CD14-positive monocyte (primary cell): ENCODE results near the gene ARHGEF10L. TPM values are rescaled to one million over a fixed set of nuclear protein-coding genes. Genes with fewer than 3 reads are reported as not detected.

Experiments used
- DNase-seq, 3 donors: peaks; one replicate each; pipeline ENCODE4 v3.0.0-alpha.2; 2011 to 2022
- H2AFZ ChIP-seq: 2 replicates; pipeline ENCODE4 v1.6.0; 2012; ENCODE audit warnings: mild to moderate bottlenecking, low read depth, low read length, inconsistent platforms; ENCODE audit not compliant: insufficient read depth, poor library complexity, severe bottlenecking
- H3K27ac ChIP-seq, 2 donors: 1 replicate in 1 of 2; 2 replicates in 1 of 2; pipeline ENCODE4 v1.5.1; 2012 to 2013; ENCODE audit warnings: low read length in 2 of 2, control low read depth in 1 of 2, inconsistent platforms in 1 of 2, low read depth in 1 of 2, mild to moderate bottlenecking in 1 of 2
- H3K27me3 ChIP-seq, 2 donors: one replicate each; pipeline versions ENCODE4 v1.6.0 to v1.6.1; 2011 to 2013; ENCODE audit warnings: low read length in 2 of 2; ENCODE audit not compliant: control insufficient read depth in 2 of 2, insufficient read depth in 2 of 2
- H3K36me3 ChIP-seq, 2 donors: replicated peaks in 1 of 2; 1 replicate in 1 of 2; 2 replicates in 1 of 2; pipeline versions ENCODE4 v1.5.1 to v1.6.1; 2012 to 2013; ENCODE audit warnings: low read length in 2 of 2, control low read depth in 1 of 2, inconsistent platforms in 1 of 2, mild to moderate bottlenecking in 1 of 2; ENCODE audit not compliant: insufficient read depth in 2 of 2, control insufficient read depth in 1 of 2
- H3K4me1 ChIP-seq, 2 donors: 1 replicate in 1 of 2; 2 replicates in 1 of 2; pipeline versions ENCODE4 v1.5.1 to v1.6.1; 2012 to 2013; ENCODE audit warnings: low read length in 2 of 2, control low read depth in 1 of 2, inconsistent platforms in 1 of 2, mild to moderate bottlenecking in 1 of 2, moderate library complexity in 1 of 2; ENCODE audit not compliant: insufficient read depth in 2 of 2, control insufficient read depth in 1 of 2
- H3K4me2 ChIP-seq: replicated peaks from 2 replicates; pipeline ENCODE3; 2012; ENCODE audit warnings: low read length, moderate library complexity, mild to moderate bottlenecking; ENCODE audit not compliant: poor library complexity, severe bottlenecking; ENCODE audit errors: extremely low read depth
- H3K4me3 ChIP-seq, 3 experiments: fragments of 200-600 bp in 1 of 3; sonication (generic) in 1 of 3; replicated peaks in 1 of 3; 1 replicate in 2 of 3; 2 replicates in 1 of 3; pipeline ENCODE4 v1.5.1; 2011 to 2013; ENCODE audit warnings: low read length in 3 of 3, mild to moderate bottlenecking in 3 of 3, control low read depth in 2 of 3, low read depth in 2 of 3, inconsistent platforms in 1 of 3, moderate library complexity in 1 of 3
- H3K79me2 ChIP-seq: 2 replicates; pipeline ENCODE4 v1.6.0; 2012; ENCODE audit warnings: mild to moderate bottlenecking, control low read depth, inconsistent platforms, low read length, moderate library complexity; ENCODE audit not compliant: insufficient read depth
- H3K9ac ChIP-seq: 2 replicates; pipeline ENCODE4 v1.6.0; 2017; ENCODE audit warnings: low read length, mild to moderate bottlenecking; ENCODE audit not compliant: insufficient read depth, poor library complexity, severe bottlenecking
- H3K9me3 ChIP-seq, 2 donors: replicated peaks in 1 of 2; 1 replicate in 1 of 2; 2 replicates in 1 of 2; pipeline versions ENCODE4 v1.5.1 to v1.6.1; 2012 to 2013; ENCODE audit warnings: low read length in 2 of 2, control low read depth in 1 of 2; ENCODE audit not compliant: control insufficient read depth in 1 of 2, insufficient read depth in 1 of 2
- H4K20me1 ChIP-seq: 2 replicates; pipeline ENCODE4 v1.6.0; 2012; ENCODE audit warnings: mild to moderate bottlenecking, low read length, control low read depth, moderate library complexity; ENCODE audit not compliant: insufficient read depth
- H3K27ac Mint-ChIP-seq, 7 donors: one replicate each; pipeline ENCODE4 v1.8.0; 2020; ENCODE audit warnings: mild to moderate bottlenecking in 7 of 7, mixed read lengths in 7 of 7, moderate library complexity in 6 of 7, inconsistent platforms in 2 of 7
- H3K27me3 Mint-ChIP-seq, 3 donors: one replicate each; pipeline ENCODE4 v1.8.0; 2021 to 2022; ENCODE audit warnings: low read depth in 3 of 3, mild to moderate bottlenecking in 3 of 3, mixed read lengths in 3 of 3, moderate library complexity in 3 of 3, inconsistent platforms in 1 of 3
- H3K36me3 Mint-ChIP-seq, 2 donors: one replicate each; pipeline ENCODE4 v1.8.0; 2020; ENCODE audit warnings: mixed read lengths in 2 of 2, inconsistent platforms in 1 of 2, mild to moderate bottlenecking in 1 of 2
- H3K4me1 Mint-ChIP-seq: one replicate; pipeline ENCODE4 v1.8.0; 2020; ENCODE audit warnings: mild to moderate bottlenecking, mixed read lengths
- H3K4me3 Mint-ChIP-seq, 2 donors: one replicate each; pipeline ENCODE4 v1.8.0; 2020; ENCODE audit warnings: mild to moderate bottlenecking in 2 of 2, mixed read lengths in 2 of 2, moderate library complexity in 1 of 2
- H3K9me3 Mint-ChIP-seq, 7 donors: one replicate each; pipeline ENCODE4 v1.8.0; 2020 to 2022; ENCODE audit warnings: mixed read lengths in 7 of 7, mild to moderate bottlenecking in 6 of 7, moderate library complexity in 6 of 7, inconsistent platforms in 2 of 7
- CTCF ChIP-seq: fragments of 200-600 bp; IDR thresholded peaks from one replicate; pipeline ENCODE4 v1.8.0; 2022; ENCODE audit warnings: antibody characterized with exemption, mild to moderate bottlenecking
- WGBS: methylation state at CpG from one replicate; pipeline ENCODE4 v1.1.5; 2013; ENCODE audit warnings: missing lambda C conversion rate; ENCODE audit not compliant: insufficient coverage; 5-methylcytosine and 5-hydroxymethylcytosine counted together
- intact Hi-C, 2 donors: fragments of 100-400 bp; cut with micrococcal nuclease; formaldehyde crosslinking; loops; one replicate each; pipeline versions ENCODE4 v1.15.0 to v1.15.1; 2023
- polyA plus RNA-seq, 3 donors: library from polyadenylated mRNA; depleted of rRNA in 1 of 3; unstranded in 2 of 3; stranded (reverse) in 1 of 3; fragments of 300-500 nt in 2 of 3; fragments of >200 nt in 1 of 3; fragmentation: Illumina TruSeq in 2 of 3; gene quantifications; 1 replicate in 2 of 3; 2 replicates in 1 of 3; pipeline ENCODE4 v1.2.3, GENCODE V29; 2012 to 2021

Gene ARHGEF10L
- polyA plus RNA-seq, 3 donors = 20.7 to 95.7 (median 23.7) TPM

- Histone ChIP-seq H4K20me1 (no peaks in the 10 kb centered on the region), H3K27ac (no peak overlapping the region), H3K27me3 (no peaks in the 10 kb centered on the region), H3K4me1 (no peaks in the 10 kb centered on the region), H3K9ac (no peak overlapping the region), H3K9me3 (no peaks in the 10 kb centered on the region), H3K36me3 (no peaks in the 10 kb centered on the region), H3K79me2 (no peaks in the 10 kb centered on the region), H3K4me3 (no peak overlapping the region), H2AFZ (no peak overlapping the region), H3K4me2 (no peak overlapping the region)
- intact Hi-C loops = no loop called here
- no peak for TF ChIP-seq CTCF
- Mint-ChIP-seq H3K4me3 (no peak overlapping the region), H3K9me3 (peaks cover 0 to 2% (median 0%) of the 10 kb centered on the region in 7 donors), H3K4me1 (no peaks in the 10 kb centered on the region), H3K27ac (no peak overlapping the region), H3K27me3 (peaks cover 11 to 22% (median 13%) of the 10 kb centered on the region in 3 donors), H3K36me3 (no peaks in the 10 kb centered on the region)
- DNase-seq = no peak
- 77% methylated on average over 5 of the region's 5 CpGs for WGBS
Observed at GRCh38 chr1:17741052-17741451, 201.6 kb downstream of the ARHGEF10L start.

GRCh38 chr1:17742583-17742982 lies 203.1 kb downstream of the ARHGEF10L start:
- no peaks in the 10 kb centered on the region for H3K36me3 ChIP-seq
- Mint-ChIP-seq H3K4me1 (no peaks in the 10 kb centered on the region), H3K27ac (no peak overlapping the region), H3K9me3 (peaks cover 0 to 2% (median 0%) of the 10 kb centered on the region in 7 donors), H3K36me3 (no peaks in the 10 kb centered on the region), H3K27me3 (peaks cover 13 to 25% (median 16%) of the 10 kb centered on the region in 3 donors), H3K4me3 (no peak overlapping the region)
- intact Hi-C loops = no loop called here
- no peaks in the 10 kb centered on the region for H3K27me3 ChIP-seq
- H3K4me2 ChIP-seq = no peak overlapping the region
- no peak overlapping the region for H3K9ac ChIP-seq
- H2AFZ ChIP-seq = no peak overlapping the region
- WGBS = 100% methylated on average over 1 of the region's 5 CpGs
- H4K20me1 ChIP-seq = no peaks in the 10 kb centered on the region
- no peak overlapping the region for H3K4me3 ChIP-seq
- H3K4me1 ChIP-seq = no peaks in the 10 kb centered on the region
- H3K79me2 ChIP-seq = no peaks in the 10 kb centered on the region
- no peaks in the 10 kb centered on the region for H3K9me3 ChIP-seq
- no peak overlapping the region for H3K27ac ChIP-seq
- no peak for TF ChIP-seq CTCF
- DNase-seq = no peak
